ENCODE results near the gene CARNS1. TPM values are rescaled to one million over a fixed set of nuclear protein-coding genes. Genes with fewer than 3 reads are reported as not detected.

The CARNS1 gene
- total and polyA plus RNA-seq, 2 of the 8 experiments (the other 6 are each of a cell fraction or from before 2014, with no cell fraction given): 0.82 to 1.1 TPM

DNA sequence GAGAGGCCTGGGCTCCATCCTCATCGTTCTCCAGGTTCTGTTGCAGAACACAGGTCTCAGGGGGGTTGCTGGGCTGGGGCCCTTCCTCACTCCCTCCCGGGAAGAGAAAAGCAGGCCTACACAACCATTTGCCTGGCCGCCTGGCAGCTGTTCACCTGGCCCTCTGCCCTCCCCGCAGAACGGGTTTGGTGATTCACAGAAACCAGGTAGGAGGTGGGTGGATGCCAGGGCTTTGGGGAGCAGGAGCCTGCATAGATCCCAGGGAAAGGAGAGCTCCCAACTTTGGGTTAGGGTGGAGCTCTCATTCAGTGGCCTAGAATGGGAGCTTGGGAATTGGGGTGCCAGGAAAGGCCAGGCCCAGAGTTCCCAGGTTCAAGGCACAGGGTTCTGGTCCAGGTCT is 52.6 kb downstream of the CARNS1 start:
- H3K23me2 ChIP-seq (ENCODE audit: low read depth, low read length): peaks cover 6% of the 10 kb centered on the region
- peak overlapping the region; percentile 55 to 90 (median 76); a peak in 7 of 8 replicates for H3K4me3 ChIP-seq (ENCODE audit: extremely low read depth in 1 of 4, insufficient read depth in 2 of 4, low read depth in 3 of 4, low read length in 4 of 4)
- no peaks in the 10 kb centered on the region for H3K36me3 ChIP-seq (ENCODE audit: control insufficient read depth in 2 of 4, insufficient read depth in 4 of 4, low read length in 3 of 4)
- no peak overlapping the region for H3K27ac ChIP-seq (ENCODE audit: low read depth, low read length)
- H3K56ac ChIP-seq (replicated peaks; ENCODE audit: insufficient read length, low read depth, low read length): no peak overlapping the region
- H2BK15ac ChIP-seq (ENCODE audit: low read length): no peak overlapping the region
- H2BK120ac ChIP-seq (replicated peaks; ENCODE audit: low read depth, low read length): no peak overlapping the region
- H2AK5ac ChIP-seq (ENCODE audit: low read depth, low read length): no peak overlapping the region
- 85% methylated on average over 5 of the region's 5 CpGs; no CpG with 5 or more reads in 1 of the 2 experiments for WGBS, 2 experiments (ENCODE audit: extremely low coverage in 1 of 2, insufficient coverage in 1 of 2, insufficient read length in 1 of 2, insufficient replicate concordance in 2 of 2, low coverage in 1 of 2, low lambda C conversion rate in 2 of 2, missing lambda C conversion rate in 1 of 2)
- no peak overlapping the region for H2BK20ac ChIP-seq (ENCODE audit: low read length)
- DNase-seq (ENCODE audit: low read depth in 1 of 2, low spot score in 2 of 2): no peak
- no peaks in the 10 kb centered on the region for H3K9me3 ChIP-seq (ENCODE audit: insufficient read depth in 2 of 2, low read depth in 1 of 2, low read length in 1 of 2)
- H3K27me3 ChIP-seq (replicated peaks in 1 of 4; ENCODE audit: control insufficient read depth in 3 of 4, extremely low read depth in 1 of 4, insufficient read depth in 3 of 4, low read length in 3 of 4): no peaks in the 10 kb centered on the region
- TF ChIP-seq EP300 (IDR thresholded peaks at IDR 0.05; ENCODE audit: borderline replicate concordance in 1 of 2, low read depth in 2 of 2, low read length in 2 of 2): no peak
- no peak for TF ChIP-seq FOSL1 (IDR thresholded peaks at IDR 0.05; ENCODE audit: insufficient read depth, low read depth, low read length)
- no peak for TF ChIP-seq NRF1 (IDR thresholded peaks at IDR 0.05; ENCODE audit: low read depth, low read length)
- TF ChIP-seq, protein P1, sequence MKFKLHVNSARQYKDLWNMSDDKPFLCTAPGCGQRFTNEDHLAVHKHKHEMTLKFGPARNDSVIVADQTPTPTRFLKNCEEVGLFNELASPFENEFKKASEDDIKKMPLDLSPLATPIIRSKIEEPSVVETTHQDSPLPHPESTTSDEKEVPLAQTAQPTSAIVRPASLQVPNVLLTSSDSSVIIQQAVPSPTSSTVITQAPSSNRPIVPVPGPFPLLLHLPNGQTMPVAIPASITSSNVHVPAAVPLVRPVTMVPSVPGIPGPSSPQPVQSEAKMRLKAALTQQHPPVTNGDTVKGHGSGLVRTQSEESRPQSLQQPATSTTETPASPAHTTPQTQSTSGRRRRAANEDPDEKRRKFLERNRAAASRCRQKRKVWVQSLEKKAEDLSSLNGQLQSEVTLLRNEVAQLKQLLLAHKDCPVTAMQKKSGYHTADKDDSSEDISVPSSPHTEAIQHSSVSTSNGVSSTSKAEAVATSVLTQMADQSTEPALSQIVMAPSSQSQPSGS (IDR thresholded peaks at IDR 0.05; ENCODE audit: low read length): no peak
- no peak overlapping the region for H3K14ac ChIP-seq (ENCODE audit: insufficient read length)
- H2BK5ac ChIP-seq (ENCODE audit: low read depth, low read length): no peak overlapping the region
- FAIRE-seq: no peak
- H3K9ac ChIP-seq (replicated peaks in 1 of 4; ENCODE audit: extremely low read depth in 1 of 4, low read depth in 3 of 4, low read length in 3 of 4): peak overlapping the region in 1 of 4 experiments; percentile 59; a peak in 2 of 7 replicates
- H3K18ac ChIP-seq (ENCODE audit: extremely low read depth, low read length): no peak overlapping the region
- CTCF ChIA-PET (ENCODE audit: partially characterized antibody): interaction anchor here (0.6 to 2.3 kb wide), 17 partner anchors 9 to 298 kb away, joined by 3 to 15 read pairs (median 3); partner anchors contain the start of genes CARNS1, CORO1B, PITPNM1 and PPP1CA
- no peak overlapping the region for H4K5ac ChIP-seq (ENCODE audit: insufficient read length, low read depth, low read length)
- no peak overlapping the region for H4K91ac ChIP-seq (replicated peaks; ENCODE audit: insufficient read length, low read length)
- H2BK12ac ChIP-seq (ENCODE audit: low read depth, low read length): no peak overlapping the region
- no peak overlapping the region for H2AFZ ChIP-seq (ENCODE audit: low read length)
- H3K79me2 ChIP-seq (ENCODE audit: control insufficient read depth in 1 of 2, insufficient read depth in 2 of 2, low read length in 2 of 2): peaks cover 0 to 3% of the 10 kb centered on the region in 2 experiments; a peak in 2 of 4 replicates
- H3K4me1 ChIP-seq (replicated peaks in 1 of 4; ENCODE audit: control insufficient read depth in 3 of 4, insufficient read depth in 4 of 4, low read length in 3 of 4): peaks cover 2 to 14% (median 6%) of the 10 kb centered on the region in 4 experiments; a peak in 6 of 7 replicates
- no peak overlapping the region; the same call in 1 of the 2 replicates for H4K8ac ChIP-seq (ENCODE audit: extremely low read depth, insufficient read depth, low read length)
- peaks cover 0 to 3% of the 10 kb centered on the region in 2 experiments for H4K20me1 ChIP-seq (replicated peaks in 1 of 2; ENCODE audit: control insufficient read depth in 1 of 2, insufficient read depth in 2 of 2, low read length in 2 of 2)
- peak overlapping the region; percentile 81 to 86 for H3K4me2 ChIP-seq (ENCODE audit: insufficient read depth in 1 of 2, low read depth in 2 of 2, low read length in 2 of 2)
- peaks cover 2% of the 10 kb centered on the region for H3K79me1 ChIP-seq (ENCODE audit: low read depth, low read length)
- POLR2A ChIA-PET (ENCODE audit: partially characterized antibody): interaction anchor here (0.6 to 4.6 kb wide), 32 partner anchors 9 to 296 kb away, joined by 3 to 36 read pairs (median 4); partner anchors contain the start of genes CABP4, CARNS1, CORO1B and GPR152
- no peak overlapping the region for H3K4ac ChIP-seq (replicated peaks; ENCODE audit: insufficient read length, low read depth, low read length)
- no peak overlapping the region for H3K23ac ChIP-seq (ENCODE audit: insufficient read length)
